Loucy (cell line): ENCODE measurements around the gene RAD50.

Experiments
- CTCF ChIP-seq: fragments of 200-600 bp; sonication (generic); conservative IDR thresholded peaks from 2 replicates; pipeline ENCODE4 v1.5.1; 2014; ENCODE audit warnings: mild to moderate bottlenecking, antibody characterized with exemption, low read length
- EZH2phosphoT487 ChIP-seq: fragments of 200-600 bp; IDR thresholded peaks from 2 replicates; pipeline ENCODE4 v1.6.1; 2018; ENCODE audit warnings: antibody characterized with exemption, mild to moderate bottlenecking, moderate library complexity, borderline replicate concordance

- TF ChIP-seq CTCF, result no peak
- no peak for TF ChIP-seq EZH2phosphoT487
These were observed 848 bp downstream of the RAD50 start for GRCh38 chr5:132557478-132558172.
